ENCODE data around the gene NOX5.
A peak's percentile ranks its signal among the peaks of the same experiment; 100 is the strongest.
"Not testable (repeated sequence)": the region's sequence is repeated elsewhere in the genome, so short reads cannot be mapped to it uniquely, and the experiment has no call there.

The NOX5 gene

GRCh38 chr15:69066007-69066995, 51.8 kb downstream of the NOX5 start:
- Histone ChIP-seq H3K9ac (ENCODE audit: low read depth, low read length) (no peak overlapping the region), H3K4me3 (ENCODE audit: low read length) (no peak overlapping the region), H3K36me3 (ENCODE audit: insufficient read depth, low read depth, low read length) (no peaks in the 10 kb centered on the region), H3K9me3 (ENCODE audit: insufficient read depth, low read depth, low read length) (no peaks in the 10 kb centered on the region; the same call in 1 of the 2 replicates), H3K4me1 (ENCODE audit: insufficient read depth, low read length) (no peaks in the 10 kb centered on the region; the same call in 1 of the 2 replicates), H3K27ac (ENCODE audit: low read length) (no peak overlapping the region), H3K27me3 (ENCODE audit: insufficient read depth, low read length) (peaks cover 3% of the 10 kb centered on the region; the same call in 1 of the 2 replicates)

DNA sequence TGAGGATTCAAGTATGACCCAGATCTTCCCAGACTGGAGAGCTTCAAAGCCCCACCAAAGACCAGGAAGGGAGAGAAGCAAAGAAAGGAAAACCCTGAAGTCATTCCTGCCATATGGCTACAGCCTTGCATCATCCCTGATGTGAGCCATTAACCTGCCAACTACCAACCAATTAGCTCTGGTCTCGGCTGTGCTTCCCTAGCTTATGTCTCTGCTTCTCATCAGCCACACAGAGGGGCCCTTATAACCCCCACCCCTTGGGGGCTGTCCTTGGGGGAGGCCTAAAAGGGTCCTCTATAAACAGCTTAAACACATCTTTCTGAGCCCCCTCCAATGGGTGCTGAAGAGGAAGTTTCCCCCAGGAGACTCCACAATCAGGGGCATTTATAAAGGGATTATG, 52.8 kb downstream of the NOX5 start:
- Histone ChIP-seq H3K4me1 (ENCODE audit: insufficient read depth, low read length) (no peaks in the 10 kb centered on the region), H3K27me3 (ENCODE audit: insufficient read depth, low read length) (peaks cover 11% of the 10 kb centered on the region), H3K9me3 (ENCODE audit: insufficient read depth, low read depth, low read length) (no peaks in the 10 kb centered on the region; the same call in 1 of the 2 replicates), H3K36me3 (ENCODE audit: insufficient read depth, low read depth, low read length) (no peaks in the 10 kb centered on the region), H3K9ac (ENCODE audit: low read depth, low read length) (no peak overlapping the region), H3K4me3 (ENCODE audit: low read length) (no peak overlapping the region), H3K27ac (ENCODE audit: low read length) (no peak overlapping the region)

- Histone ChIP-seq H3K4me3 (ENCODE audit: low read length) (no peak overlapping the region), H3K4me1 (ENCODE audit: insufficient read depth, low read length) (no peaks in the 10 kb centered on the region; the same call in 1 of the 2 replicates), H3K36me3 (ENCODE audit: insufficient read depth, low read depth, low read length) (no peaks in the 10 kb centered on the region), H3K9ac (ENCODE audit: low read depth, low read length) (no peak overlapping the region), H3K27ac (ENCODE audit: low read length) (no peak overlapping the region), H3K9me3 (ENCODE audit: insufficient read depth, low read depth, low read length) (no peaks in the 10 kb centered on the region; the same call in 1 of the 2 replicates), H3K27me3 (ENCODE audit: insufficient read depth, low read length) (peaks cover 19% of the 10 kb centered on the region)
Observed at GRCh38 chr15:69068157-69068556, 53.7 kb downstream of the NOX5 start.

DNA sequence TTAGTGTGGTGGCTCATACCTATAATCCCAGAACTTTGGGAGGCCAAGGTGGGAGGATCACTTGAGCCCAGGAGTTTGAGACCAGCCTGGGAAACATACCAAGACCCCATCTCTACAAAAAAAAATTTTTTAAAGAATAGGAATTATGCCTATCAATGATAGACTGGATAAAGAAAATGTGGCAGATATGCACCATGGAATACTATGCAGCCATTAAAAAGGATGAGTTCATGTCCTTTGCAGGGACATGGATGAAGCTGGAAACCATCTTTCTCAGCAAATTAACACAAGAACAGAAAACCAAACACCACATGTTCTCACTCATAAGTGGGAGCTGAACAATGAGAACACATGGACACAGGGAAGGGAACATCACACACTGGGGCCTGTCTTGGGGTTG, 54.8 kb downstream of the NOX5 start:
- not testable (repeated sequence) for H3K9me3 ChIP-seq (ENCODE audit: insufficient read depth, low read depth, low read length); H3K4me1 ChIP-seq (ENCODE audit: insufficient read depth, low read length); H3K36me3 ChIP-seq (ENCODE audit: insufficient read depth, low read depth, low read length); H3K4me3 ChIP-seq (ENCODE audit: low read length); H3K9ac ChIP-seq (ENCODE audit: low read depth, low read length); H3K27ac ChIP-seq (ENCODE audit: low read length)
- H3K27me3 ChIP-seq (ENCODE audit: insufficient read depth, low read length): peaks cover 28% of the 10 kb centered on the region

GRCh38 chr15:69069996-69070395, 55.5 kb downstream of the NOX5 start:
- no peak overlapping the region for H3K27ac ChIP-seq (ENCODE audit: low read length)
- no peaks in the 10 kb centered on the region for H3K36me3 ChIP-seq (ENCODE audit: insufficient read depth, low read depth, low read length)
- H3K4me1 ChIP-seq (ENCODE audit: insufficient read depth, low read length): peaks cover 7% of the 10 kb centered on the region; the same call in 1 of the 2 replicates
- peaks cover 33% of the 10 kb centered on the region for H3K27me3 ChIP-seq (ENCODE audit: insufficient read depth, low read length)
- H3K4me3 ChIP-seq (ENCODE audit: low read length): no peak overlapping the region
- no peak overlapping the region for H3K9ac ChIP-seq (ENCODE audit: low read depth, low read length)
- H3K9me3 ChIP-seq (ENCODE audit: insufficient read depth, low read depth, low read length): no peaks in the 10 kb centered on the region; the same call in 1 of the 2 replicates

- H3K9me3 ChIP-seq (ENCODE audit: insufficient read depth, low read depth, low read length): no peaks in the 10 kb centered on the region; the same call in 1 of the 2 replicates
- no peak overlapping the region for H3K27ac ChIP-seq (ENCODE audit: low read length)
- H3K9ac ChIP-seq (ENCODE audit: low read depth, low read length): no peak overlapping the region
- no peak overlapping the region for H3K4me3 ChIP-seq (ENCODE audit: low read length)
- H3K4me1 ChIP-seq (ENCODE audit: insufficient read depth, low read length): peaks cover 11% of the 10 kb centered on the region; the same call in 1 of the 2 replicates
- no peaks in the 10 kb centered on the region for H3K36me3 ChIP-seq (ENCODE audit: insufficient read depth, low read depth, low read length)
- peaks cover 37% of the 10 kb centered on the region for H3K27me3 ChIP-seq (ENCODE audit: insufficient read depth, low read length)
Observed at GRCh38 chr15:69070396-69070795, 55.9 kb downstream of the NOX5 start.

DNA sequence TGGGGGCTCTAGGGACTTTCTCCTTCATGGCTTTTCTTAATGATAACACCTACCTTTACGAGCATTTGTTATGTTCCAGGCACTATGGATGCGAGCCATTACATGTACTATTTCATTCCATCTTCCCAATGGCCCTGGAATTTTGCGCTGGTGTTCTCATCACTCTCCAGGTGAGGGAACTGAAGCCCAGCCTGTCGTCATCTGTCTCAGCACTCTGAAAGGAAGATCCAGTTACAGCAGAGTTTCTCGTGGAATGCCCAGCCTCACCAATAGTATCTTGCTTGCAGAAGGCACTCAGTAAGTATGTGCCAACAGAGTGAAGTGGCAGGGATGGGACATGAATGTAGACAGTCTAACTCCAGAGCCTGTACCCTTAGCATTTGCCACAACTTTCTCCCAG, 56.8 kb downstream of the NOX5 start:
- H3K4me3 ChIP-seq (ENCODE audit: low read length): no peak overlapping the region
- no peaks in the 10 kb centered on the region for H3K36me3 ChIP-seq (ENCODE audit: insufficient read depth, low read depth, low read length)
- no peak overlapping the region for H3K9ac ChIP-seq (ENCODE audit: low read depth, low read length)
- no peaks in the 10 kb centered on the region; the same call in 1 of the 2 replicates for H3K9me3 ChIP-seq (ENCODE audit: insufficient read depth, low read depth, low read length)
- no peak overlapping the region for H3K27ac ChIP-seq (ENCODE audit: low read length)
- H3K4me1 ChIP-seq (ENCODE audit: insufficient read depth, low read length): peaks cover 16% of the 10 kb centered on the region; the same call in 1 of the 2 replicates
- H3K27me3 ChIP-seq (ENCODE audit: insufficient read depth, low read length): peaks cover 46% of the 10 kb centered on the region

GRCh38 chr15:69072906-69073305, 58.4 kb downstream of the NOX5 start:
- H3K9ac ChIP-seq (ENCODE audit: low read depth, low read length): no peak overlapping the region
- H3K9me3 ChIP-seq (ENCODE audit: insufficient read depth, low read depth, low read length): no peaks in the 10 kb centered on the region; the same call in 1 of the 2 replicates
- H3K4me3 ChIP-seq (ENCODE audit: low read length): no peak overlapping the region
- no peaks in the 10 kb centered on the region for H3K36me3 ChIP-seq (ENCODE audit: insufficient read depth, low read depth, low read length)
- H3K27ac ChIP-seq (ENCODE audit: low read length): no peak overlapping the region
- H3K4me1 ChIP-seq (ENCODE audit: insufficient read depth, low read length): peaks cover 16% of the 10 kb centered on the region; the same call in 1 of the 2 replicates
- H3K27me3 ChIP-seq (ENCODE audit: insufficient read depth, low read length): peaks cover 53% of the 10 kb centered on the region

DNA sequence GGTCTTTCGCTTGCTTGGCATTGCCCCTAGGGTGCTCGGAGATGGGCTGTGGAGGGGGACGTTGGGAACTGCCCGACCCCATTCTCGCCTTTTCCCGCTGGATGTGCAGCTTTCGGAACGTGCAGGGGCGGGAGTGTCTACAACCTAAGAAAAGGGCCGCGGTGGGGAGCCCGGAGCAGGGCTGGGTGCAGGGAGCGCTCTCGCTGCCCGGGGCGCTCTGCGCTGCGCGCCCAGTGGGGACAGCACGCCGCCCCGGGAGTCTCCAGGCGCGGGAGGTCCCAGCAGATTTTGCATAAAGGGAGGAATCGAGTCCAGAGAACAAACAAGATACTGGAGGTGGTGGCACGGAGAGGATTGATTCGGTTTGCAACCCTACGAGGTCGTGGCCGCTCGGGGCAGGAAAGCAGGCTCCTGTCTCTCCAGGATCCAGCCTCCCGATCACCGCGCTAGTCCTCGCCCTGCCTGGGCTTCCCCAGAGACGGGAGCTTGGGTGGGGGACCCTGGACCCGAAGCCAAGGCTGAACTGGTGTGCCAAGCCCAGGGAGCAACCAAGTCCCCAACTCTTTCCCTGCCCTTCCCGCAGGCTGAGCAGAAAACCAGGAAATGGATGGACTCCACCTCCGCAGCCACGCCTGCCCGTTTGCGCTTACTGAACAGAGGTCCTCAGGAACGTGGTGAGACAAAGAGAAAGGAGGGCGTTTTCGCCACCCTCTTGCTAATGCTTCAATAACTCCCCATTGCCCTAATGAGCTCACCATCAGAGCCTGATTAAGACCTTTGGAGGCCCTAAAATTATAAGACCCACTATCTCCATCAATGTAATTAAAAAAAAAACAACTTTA, 59.7 kb downstream of the NOX5 start:
- H3K4me1 ChIP-seq (ENCODE audit: insufficient read depth, low read length): peaks cover 16% of the 10 kb centered on the region; the same call in 1 of the 2 replicates
- H3K27ac ChIP-seq (ENCODE audit: low read length): no peak overlapping the region
- H3K36me3 ChIP-seq (ENCODE audit: insufficient read depth, low read depth, low read length): no peaks in the 10 kb centered on the region
- peak overlapping the region; percentile 79 for H3K9ac ChIP-seq (ENCODE audit: low read depth, low read length)
- peak overlapping the region; percentile 79 for H3K4me3 ChIP-seq (ENCODE audit: low read length)
- H3K9me3 ChIP-seq (ENCODE audit: insufficient read depth, low read depth, low read length): no peaks in the 10 kb centered on the region
- peaks cover 53% of the 10 kb centered on the region for H3K27me3 ChIP-seq (ENCODE audit: insufficient read depth, low read length)

DNA sequence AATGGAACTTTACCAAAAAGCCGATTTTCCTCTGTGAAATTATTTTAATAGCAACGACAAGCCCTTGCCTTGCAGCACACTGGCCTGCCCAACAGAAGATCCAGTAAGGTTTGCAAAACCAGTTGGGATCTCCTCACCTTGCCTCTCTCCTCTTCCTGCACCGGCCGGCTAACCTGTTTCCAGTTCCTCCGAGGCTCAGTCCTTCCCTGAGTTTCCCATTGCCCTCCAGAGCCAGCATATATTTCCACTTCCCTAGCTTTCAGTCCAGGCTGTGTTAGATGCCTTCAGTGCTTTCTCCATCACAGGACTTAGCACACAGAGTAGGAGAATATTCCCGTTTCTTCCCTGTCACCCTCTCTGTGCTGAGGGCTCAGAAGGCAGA, 60.3 kb downstream of the NOX5 start:
- peaks cover 16% of the 10 kb centered on the region; the same call in 1 of the 2 replicates for H3K4me1 ChIP-seq (ENCODE audit: insufficient read depth, low read length)
- peak overlapping the region; percentile 79; the same call in 1 of the 2 replicates for H3K9ac ChIP-seq (ENCODE audit: low read depth, low read length)
- peak overlapping the region; percentile 79 for H3K4me3 ChIP-seq (ENCODE audit: low read length)
- no peak overlapping the region for H3K27ac ChIP-seq (ENCODE audit: low read length)
- H3K36me3 ChIP-seq (ENCODE audit: insufficient read depth, low read depth, low read length): no peaks in the 10 kb centered on the region
- no peaks in the 10 kb centered on the region for H3K9me3 ChIP-seq (ENCODE audit: insufficient read depth, low read depth, low read length)
- peaks cover 53% of the 10 kb centered on the region for H3K27me3 ChIP-seq (ENCODE audit: insufficient read depth, low read length)

DNA sequence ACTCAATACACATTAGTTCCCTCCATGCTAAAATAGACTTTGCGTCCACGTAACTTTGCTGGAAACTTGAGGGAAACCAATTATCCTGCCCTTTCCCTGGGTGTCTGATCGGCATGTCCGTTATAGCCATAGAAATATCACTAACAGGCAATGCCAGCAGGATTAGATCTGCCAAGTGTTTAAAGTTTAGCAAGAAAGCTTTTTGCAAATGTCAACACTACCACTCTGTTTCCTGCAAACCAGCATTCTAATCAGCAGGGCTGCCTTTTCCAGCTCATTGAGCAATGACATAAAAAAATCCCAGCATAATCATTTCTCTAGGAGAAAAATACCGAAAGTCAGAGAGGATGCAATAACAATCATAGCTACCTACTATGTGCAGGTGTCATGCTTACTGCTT, 60.9 kb downstream of the NOX5 start:
- no peaks in the 10 kb centered on the region for H3K9me3 ChIP-seq (ENCODE audit: insufficient read depth, low read depth, low read length)
- peaks cover 53% of the 10 kb centered on the region for H3K27me3 ChIP-seq (ENCODE audit: insufficient read depth, low read length)
- H3K4me3 ChIP-seq (ENCODE audit: low read length): peak overlapping the region; percentile 79; the same call in 1 of the 2 replicates
- H3K9ac ChIP-seq (ENCODE audit: low read depth, low read length): no peak overlapping the region
- H3K36me3 ChIP-seq (ENCODE audit: insufficient read depth, low read depth, low read length): no peaks in the 10 kb centered on the region
- H3K4me1 ChIP-seq (ENCODE audit: insufficient read depth, low read length): peaks cover 19% of the 10 kb centered on the region; the same call in 1 of the 2 replicates
- no peak overlapping the region for H3K27ac ChIP-seq (ENCODE audit: low read length)
